Stimulated activated CD4-positive, alpha-beta T cell treated with anti-CD3 and anti-CD28 coated beads, Interleukin-4, amount 100 ng/mL, for 4 hours (primary cell): Measurements from ENCODE around the gene VWF.
A peak's percentile ranks its signal among the peaks of the same experiment; 100 is the strongest.
"Not testable (repeated sequence)": the region's sequence is repeated elsewhere in the genome, so short reads cannot be mapped to it uniquely, and the experiment has no call there.

Experiments
- DNase-seq, 2 experiments: peaks; one replicate each; pipeline ENCODE4 v3.0.0-alpha.2; 2020

The VWF gene

DNA sequence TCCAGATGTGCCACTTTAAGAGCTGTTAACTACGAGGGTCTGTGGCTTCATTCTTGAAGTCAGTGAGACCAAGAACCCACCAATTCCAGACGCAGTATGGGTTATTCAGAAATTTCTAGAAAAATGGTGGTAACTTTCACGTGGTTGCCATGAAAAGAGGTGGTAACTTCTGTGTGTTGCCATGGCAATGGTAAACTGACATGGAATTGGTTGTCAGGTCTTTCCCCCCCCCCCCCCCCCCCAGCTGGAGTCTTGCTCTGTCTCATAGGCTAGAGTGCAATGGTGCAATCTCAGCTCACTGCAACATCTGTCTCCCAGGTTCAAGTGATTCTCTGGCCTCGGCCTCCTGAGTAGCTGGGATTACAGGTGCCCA is 18.8 kb upstream of the VWF start:
- DNase-seq, result no peak

DNA sequence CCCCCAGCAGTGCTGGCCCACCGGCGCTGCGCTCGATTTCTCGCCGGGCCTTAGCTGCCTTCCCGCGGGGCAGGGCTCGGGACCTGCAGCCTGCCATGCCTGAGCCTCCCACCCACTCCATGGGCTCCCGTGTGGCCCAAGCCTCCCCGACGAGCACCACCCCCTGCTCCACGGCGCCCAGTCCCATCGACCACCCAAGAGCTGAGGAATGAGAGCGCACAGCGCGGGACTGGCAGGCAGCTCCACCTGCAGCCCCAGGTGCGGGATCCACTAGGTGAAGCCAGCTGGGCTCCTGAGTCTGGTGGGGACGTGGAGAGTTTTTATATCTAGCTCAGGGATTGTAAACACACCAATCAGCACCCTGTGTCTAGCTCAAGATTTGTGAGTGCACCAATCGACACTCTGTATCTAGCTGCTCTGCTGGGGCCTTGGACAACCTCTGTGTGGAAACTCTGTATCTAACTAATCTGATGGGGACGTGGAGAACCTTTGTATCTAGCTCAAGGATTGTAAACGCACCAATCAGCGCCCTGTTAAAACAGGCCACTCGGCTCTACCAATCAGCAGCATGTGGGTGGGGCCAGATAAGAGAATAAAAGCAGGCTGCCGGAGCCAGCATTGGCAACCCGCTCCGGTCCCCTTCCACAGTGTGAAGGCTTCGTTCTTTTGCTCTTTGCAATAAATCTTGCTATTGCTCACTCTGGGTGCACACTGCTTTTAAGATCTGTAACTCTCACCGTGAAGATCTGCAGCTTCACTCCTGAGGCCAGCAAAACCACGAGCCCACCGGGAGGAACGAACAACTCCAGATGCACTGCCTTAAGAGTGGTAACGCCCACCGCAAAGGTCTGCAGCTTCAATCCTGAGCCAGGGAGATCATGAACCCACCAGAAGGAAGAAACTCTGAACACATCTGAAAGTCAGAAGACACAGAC is 18.2 kb upstream of the VWF start:
- not testable (repeated sequence) for DNase-seq

DNA sequence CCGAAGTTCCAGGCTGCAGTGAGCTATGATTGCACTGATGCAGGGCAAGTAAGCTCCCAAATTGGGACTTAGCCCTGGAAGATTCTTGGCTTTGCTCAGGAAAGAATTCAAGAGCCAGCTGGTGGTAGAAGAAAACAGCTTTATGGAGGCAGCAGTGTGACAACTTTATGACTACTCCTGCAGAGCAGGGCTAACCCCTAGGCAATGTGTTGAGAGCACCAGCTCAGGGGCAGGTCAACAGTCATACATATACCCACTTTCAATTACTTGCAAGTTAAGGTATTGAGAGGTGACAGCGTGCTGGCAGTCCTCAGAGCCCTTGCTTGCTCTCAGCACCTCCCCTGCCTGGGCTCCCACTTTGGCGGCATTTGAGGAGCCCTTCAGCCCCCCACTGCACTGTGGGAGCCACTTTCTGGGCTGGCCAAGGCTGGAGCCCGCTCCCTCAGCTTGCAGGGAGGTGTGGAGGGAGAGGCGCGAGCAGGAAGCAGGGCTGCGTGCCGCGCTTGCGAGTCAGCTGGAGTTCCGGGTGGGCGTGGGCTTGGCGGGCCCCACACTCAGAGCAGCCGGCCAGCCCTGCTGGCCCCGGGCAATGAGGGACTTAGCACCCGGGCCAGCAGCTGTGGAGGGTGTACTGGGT is 17.4 kb upstream of the VWF start:
- DNase-seq, result not testable (repeated sequence)

DNA sequence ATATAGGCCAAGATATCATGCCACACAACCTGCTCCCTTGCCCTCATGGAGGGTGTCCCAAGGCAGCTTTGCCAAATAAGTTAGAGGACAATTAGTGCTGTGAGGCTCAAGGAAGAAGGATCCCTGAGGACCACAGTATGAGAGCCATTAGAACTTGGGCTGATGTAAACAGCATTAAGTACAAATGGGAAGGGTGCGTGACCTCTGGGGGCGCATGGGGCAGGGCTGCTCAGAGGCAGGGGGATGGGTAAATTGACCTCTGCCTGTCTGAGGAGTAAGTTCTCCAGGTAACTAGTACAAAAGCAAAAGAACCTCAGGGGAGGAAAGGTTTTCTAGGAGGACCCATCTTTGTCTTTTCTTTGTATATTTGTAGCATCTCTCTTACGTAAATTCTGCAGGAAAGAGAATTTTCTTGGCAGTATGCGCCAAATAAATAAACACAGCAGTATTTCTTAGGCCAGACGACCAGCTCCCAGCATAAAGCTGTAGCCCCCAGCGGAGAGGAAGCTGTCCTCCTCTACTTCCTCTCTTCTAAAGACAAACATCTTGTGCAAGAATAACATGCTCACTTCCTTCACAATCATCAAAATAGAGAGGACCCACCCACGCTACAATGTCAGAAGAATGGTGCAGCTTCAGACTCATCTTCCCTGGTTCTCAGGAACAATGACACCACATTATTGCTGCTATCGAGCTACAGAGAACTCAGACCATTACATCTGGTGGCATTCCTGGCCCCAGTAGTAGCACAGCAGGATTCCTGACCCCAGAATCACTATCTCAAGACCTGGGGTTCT is 16.4 kb upstream of the VWF start:
- peak; percentile 19 to 56 for DNase-seq

DNA sequence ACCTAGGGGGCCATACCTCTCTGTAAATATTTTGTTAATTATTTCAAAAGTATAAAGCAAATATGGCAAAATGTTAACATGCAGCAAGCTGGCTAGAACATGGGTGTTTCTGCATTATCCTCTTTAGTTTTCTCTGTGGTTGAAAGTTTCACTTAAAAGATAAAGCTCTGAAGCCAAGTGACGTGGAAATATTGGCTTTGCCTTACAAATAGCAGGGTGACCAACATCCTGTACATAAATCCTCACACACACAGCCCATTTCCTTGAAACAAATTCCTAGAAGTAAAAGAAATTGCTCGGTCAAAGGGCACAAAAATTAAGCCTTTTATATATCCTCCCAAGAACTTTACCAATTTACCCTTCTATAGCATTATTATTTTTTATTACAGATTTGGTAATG is 10.6 kb upstream of the VWF start:
- no peak for DNase-seq

DNA sequence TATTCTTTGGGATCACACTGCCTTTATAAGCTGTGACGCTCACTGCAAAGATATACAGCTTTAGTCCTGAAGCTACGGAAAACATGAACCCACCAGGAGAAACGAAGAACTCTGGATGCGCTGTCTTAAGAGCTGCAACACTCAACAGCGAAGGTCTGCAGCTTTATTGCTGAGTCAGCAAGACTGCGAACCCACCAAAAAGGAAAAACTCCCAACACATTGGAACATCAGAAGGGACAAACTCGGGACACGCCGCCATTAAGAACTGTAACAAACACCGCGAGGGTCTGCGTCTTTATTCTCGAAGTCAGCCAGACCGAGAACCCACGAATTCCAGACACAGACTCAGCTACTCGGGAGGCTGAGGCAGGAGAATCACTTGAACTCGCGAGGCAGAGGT is 9.2 kb upstream of the VWF start:
- no peak for DNase-seq

DNA sequence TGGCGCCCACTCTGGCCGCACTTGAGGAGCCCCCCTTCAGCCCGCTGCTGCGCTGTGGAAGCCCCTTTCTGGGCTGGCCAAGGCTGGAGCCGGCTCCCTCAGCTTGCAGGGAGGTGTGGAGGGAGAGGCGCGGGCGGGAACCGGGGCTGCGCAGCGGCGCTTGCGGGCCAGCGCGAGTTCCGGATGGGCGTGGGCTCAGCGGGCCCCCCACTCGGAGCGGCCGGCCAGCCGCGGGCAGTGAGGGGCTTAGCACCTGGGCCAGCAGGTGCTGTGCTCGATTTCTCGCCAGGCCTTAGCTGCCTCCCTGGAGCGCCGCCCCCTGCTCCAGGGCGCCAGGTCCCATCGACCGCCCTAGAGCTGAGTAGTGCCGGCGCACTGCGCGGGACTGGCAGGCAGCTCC is 8.0 kb upstream of the VWF start:
- no peak for DNase-seq

DNA sequence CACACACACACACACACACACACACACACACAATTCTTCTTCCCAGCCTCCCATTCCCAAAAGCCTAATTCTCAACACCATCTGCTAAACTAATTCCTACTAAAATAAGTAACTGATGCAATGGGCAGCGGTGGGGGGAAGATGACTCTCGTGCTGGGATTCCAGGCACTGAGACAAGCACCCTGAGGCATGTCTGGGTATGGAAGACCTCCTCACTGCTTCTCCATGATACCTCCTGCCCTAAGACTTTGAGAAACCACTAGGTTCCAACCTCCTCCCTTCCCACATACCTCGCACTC is 789 bp upstream of the VWF start:
- no peak for DNase-seq

DNA sequence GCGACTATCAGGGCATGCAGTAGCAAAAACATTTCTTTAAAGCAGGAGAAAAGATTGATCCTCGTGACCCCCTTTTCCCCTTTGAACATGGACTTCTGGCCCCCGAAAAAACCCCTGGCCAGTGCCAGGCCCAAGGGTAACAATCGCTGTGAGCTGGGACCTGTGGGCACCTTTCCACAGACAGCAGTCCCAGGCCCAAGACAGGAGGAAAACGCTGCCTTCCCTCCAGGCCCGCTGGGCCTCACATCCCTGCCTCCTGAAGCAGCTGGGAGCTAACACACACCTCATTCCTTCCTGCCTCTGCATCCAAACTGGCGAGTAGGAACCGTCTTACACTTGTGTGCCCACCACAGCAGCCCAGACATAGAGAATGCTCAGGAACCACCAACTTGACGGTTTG is 1.2 kb downstream of the VWF start:
- no peak for DNase-seq

DNA sequence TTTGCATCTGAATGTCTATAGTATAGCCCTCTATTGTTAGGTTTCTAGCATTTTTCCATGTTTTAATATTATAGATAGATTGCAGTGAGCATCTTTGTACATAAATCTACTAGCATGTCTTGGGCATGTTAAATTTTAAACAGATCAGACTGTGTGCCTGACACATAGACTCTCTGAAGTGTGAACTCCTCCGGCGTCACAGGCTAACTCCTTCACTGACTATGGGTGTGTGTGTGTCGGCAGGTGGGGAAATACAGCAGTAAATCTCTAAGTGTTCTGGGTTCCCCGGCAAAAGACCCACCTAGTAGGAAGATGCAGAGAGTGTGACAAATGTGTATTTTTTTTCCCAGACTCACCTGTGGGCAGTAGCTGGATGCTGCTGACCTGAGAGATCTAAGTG is 2.3 kb downstream of the VWF start:
- DNase-seq, result no peak

DNA sequence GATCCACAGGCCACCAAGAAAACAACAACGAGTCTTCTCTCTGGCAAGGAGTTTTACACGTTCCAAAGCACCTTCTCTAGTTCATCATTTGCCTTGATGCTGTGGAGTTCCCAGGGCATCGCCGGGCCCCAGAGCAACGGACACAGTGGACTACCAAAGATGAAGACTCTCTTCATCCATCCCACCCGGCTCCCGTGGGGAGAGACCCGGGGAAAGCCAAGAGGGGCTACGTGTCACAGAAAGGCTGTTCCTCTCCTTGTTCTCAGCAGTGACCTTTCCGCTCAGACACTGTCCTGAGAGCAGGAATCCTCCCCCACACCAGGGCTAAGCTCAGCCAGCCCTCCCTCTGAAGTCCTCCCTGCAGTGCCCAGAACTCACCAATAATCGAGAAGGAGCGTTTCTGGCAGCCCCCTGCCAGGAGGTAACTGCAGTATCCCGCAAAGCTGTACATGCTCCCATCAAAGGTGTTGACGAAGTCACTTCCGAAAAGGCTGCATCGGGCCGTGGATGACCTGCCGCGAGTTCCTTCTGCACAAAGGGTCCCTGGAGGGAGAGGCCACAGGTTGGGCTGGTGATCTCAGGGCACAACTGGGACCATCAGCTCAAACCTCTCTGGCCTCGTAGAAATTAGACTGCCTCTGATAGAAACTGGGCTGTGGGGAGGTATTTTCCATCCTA is 3.5 kb downstream of the VWF start:
- no peak for DNase-seq

DNA sequence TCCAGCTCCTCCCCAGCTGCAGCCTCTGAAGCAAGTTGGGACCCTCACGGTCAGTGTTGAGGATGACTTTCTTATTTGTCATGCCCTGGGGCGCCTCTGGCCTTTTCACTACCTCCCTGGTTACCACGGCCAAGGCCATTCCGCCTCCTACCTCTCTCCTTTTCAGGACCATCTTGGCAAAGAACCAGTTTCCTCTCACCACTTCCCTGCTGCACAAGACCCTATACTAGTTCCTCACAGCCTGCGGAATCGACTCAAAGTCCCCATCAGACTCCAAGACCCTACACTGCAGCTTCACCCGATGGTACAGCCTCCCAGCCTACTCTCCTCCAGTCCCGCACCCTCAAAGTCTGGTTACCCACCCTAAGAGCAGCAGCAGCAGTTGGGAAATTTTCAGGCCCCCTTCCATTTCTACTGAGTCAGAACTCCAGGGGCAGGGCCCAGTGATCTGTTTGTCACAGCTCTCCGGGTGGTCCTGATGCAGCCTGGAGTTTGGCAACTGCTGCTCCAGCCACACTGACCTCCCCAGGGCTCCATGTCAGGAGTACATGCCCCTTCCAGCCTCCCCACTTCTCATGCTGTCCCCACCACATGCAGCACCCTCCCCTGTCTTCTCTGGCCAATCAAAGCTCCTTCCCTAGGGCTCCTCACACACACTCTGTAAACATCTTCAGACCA is 5.4 kb downstream of the VWF start:
- no peak for DNase-seq

DNA sequence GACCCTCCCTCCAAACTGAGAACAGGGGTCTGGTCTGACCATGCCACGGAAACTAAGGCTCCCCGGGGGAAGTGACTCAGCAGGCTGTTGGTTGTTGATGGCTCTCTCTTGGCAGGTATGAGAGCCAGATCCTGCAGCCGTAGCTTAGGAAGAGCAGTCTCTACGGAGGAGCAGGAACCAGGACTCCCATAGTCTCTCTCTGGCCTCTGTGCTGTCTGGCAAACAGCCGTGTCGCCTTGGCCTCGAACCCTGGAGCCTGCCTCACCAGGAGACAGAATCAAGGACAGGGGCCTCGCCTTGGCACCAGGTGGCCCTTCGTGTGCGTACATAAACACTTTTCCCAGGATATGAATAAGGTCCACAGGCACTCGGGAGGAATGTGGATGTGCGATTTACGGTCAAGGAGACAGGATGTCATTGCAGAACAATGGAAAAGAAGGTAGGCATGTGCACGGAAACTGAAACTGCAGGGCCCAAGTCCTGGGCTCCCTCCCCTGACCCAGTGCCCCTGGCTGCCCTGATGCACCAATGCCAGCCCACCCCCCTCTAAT is 7.9 kb downstream of the VWF start:
- DNase-seq, result no peak

DNA sequence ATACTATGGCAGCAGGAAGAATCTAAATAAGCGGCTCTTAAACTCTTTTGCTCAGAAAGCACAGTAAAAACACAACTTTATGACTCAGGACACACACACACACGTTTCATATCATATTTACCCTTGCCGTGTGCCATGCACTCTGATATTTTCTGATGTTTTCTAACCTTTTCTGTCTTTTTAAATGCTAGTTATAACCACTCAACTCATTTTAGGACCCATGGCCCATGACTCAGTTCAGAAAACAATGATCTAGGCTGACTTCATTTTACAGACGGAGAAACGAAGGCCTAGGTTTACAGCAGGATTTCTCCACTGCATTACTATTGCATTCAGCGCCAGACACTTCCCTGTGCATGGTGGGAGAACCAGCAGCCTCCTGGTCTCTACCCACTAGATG is 9.1 kb downstream of the VWF start:
- DNase-seq, result no peak

DNA sequence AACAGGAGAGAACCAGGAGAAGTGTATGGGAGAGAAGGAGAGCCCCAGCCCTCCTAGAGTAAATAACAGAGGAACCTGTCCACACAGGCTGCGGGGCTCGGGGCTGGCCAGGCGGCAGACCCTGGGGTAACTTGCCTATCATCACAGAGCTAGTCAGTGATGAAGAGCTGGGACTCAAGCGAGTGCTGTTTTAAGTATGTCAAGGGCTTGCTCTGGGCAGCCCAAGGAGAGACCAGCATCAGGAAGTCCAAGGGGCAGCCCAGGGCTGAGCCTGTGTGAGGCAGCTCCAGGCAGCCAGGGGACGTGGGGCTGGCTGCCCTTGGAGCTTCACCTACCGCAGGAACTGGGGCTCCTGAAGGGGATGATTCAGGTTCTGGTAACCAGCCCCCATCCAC is 10.0 kb downstream of the VWF start:
- DNase-seq, result no peak

DNA sequence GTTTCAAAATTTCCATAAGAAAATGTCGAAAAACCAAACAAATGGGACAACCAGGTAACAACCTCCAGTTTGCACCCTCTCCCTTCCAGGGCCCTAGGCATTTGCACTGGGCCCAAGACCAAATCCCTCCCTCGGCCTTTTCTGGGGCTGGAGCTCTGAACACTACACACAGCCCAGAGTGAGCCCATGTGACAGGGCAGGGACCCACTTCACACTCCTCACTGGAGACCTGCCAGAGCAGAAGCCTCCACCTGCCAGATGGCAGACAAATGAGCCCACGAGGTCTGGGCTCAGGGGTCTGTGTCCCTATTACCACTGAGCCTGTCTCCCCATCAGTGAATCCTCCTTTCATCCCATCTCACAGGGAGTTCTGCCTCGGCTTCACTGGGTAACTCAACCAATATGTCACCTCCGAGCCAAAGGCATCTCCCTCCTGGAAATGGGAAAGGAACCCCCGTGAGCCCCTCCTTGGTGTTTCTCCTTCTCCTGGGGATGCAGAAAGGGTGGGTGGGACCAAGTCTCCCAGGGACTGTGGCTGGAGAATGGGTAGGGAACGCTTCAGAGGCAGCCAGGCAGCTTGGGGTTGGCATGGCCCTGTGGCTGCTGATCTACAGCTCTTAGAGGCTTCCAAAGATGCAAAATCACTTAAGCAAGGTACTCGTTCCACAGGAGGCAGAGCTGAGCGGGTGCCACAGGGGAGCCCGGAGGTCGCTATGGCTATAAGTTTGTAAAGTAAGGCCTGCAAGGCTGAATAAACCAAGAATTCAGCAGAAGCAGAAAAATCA is 10.6 kb downstream of the VWF start:
- DNase-seq, result no peak

DNA sequence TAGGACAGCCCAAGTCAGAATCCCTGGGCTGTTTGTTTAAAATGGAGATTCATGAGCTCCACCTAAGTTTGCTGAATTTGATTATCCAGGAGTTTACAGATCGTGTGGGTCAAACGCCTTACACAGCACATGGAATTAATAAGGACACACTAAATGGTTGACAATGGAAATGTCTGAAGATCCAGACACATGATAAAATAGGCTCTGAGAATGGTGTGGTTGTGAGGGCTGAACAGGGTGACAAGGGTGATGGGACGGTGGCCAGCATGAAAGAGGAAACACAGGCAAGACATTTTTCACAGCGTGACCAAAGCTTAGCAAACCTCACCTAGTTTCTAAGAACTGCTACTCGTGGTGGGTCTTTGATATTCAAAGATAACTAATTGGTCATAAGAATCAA is 12.5 kb downstream of the VWF start:
- no peak for DNase-seq

DNA sequence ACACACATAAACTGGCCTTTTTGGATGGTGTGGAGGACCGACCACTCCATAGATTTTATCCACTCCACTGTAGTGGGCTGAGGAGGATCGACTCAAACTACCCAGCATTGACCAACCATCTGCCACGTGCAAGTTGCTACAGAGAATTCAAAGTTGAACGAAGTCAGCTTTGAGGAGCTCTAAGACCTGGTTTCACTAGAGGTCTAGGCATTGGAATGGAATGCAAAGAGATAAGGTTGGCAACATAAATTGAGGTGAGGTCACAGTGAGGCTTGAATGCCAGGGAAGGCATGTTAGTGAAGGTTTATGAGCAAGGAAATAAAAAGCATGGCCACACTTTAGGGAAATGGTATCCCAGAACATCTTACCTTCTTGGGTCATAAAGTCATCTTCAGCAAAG is 14.5 kb downstream of the VWF start:
- DNase-seq, result no peak

DNA sequence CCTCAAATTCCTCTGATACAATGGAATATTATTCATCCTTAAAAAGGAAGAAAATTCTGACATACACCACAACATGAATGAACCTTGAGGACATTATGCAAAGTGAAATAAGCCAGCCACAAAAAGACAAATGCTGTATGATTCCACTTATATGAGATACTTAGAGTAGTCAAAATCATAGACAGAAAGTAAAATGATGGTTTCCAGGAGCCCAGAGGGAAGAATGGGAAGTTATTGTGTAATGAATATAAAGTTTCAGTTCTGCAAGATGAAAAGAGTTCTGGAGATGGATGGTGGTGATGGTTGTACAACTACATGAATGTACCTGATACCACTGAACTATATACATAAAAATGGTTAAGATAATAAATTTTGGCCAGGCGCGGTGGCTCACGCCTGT is 18.3 kb downstream of the VWF start:
- no peak for DNase-seq

DNA sequence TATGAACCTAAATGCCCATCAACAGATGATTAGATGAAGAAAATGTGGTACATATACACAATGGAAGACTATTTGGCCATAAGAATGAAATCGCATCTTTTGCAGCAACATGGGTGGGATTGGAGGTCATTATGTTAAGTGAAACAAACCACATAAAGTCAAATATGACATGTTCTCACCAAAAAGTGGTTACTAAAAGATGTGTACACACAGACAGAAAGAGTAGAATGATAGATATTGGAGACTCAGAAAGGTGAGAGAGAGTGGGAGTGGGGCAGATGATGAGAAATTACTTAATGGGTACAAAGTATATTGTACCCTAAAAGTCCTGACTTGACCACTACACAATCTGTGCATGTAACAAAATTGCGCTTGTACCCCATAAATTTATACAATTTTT is 19.6 kb downstream of the VWF start:
- no peak for DNase-seq

DNA sequence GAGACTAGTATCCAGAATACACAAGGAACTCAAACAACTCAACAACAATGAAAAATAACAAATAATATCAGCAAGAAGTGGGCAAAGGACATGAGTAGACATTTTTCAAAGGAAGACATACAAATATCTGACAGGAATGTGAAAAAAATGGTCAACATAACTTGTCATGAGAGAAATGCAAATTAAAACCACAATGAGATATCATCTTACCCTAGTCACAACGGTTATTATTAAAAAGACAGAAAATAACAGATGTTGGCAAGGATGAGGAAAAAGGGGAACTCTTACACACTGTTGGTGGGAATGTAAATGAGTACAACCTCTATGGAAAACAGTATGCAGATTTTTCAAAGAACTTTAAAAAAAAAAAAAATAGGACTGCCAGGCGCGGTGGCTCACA is 20.4 kb downstream of the VWF start:
- DNase-seq, result no peak

DNA sequence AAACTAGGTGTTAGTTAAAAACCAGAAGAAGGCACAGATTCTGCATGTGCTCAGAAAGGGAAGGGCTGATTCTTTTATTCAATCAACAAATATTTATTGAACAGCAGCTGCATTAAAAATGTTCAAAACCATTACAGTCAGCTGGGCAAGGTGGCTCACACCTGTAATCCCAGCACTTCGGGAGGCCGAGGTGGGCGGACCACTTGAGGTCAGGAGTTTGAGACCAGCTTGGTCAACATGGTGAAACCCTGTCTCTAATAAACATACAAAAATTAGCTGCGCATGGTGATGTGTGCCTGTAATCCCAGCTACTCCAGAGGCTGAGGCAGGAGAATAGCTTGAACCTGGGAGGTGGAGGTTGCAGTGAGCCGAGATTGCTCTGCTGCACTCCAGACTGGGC is 22.4 kb downstream of the VWF start:
- not testable (repeated sequence) for DNase-seq
